Upper lobe of left lung (tissue), 4 donors: ENCODE measurements around the gene ABHD4.

Source experiments
- CTCF ChIP-seq, 6 experiments: fragments of 450-650 bp in 4 of 6; fragments of 200-600 bp in 2 of 6; sonication (generic) in 2 of 6; IDR thresholded peaks; one replicate each; pipeline ENCODE4 v1.5.1; 2016 to 2019; ENCODE audit warnings: antibody characterized with exemption in 6 of 6
- POLR2A ChIP-seq, 4 donors: fragments of 450-650 bp; IDR thresholded peaks; one replicate each; pipeline ENCODE4 v1.5.1; 2016 to 2017; ENCODE audit warnings: antibody characterized with exemption in 4 of 4, mild to moderate bottlenecking in 2 of 4
- POLR2AphosphoS5 ChIP-seq, 2 donors: sonication (generic); formaldehyde crosslinking; IDR thresholded peaks; one replicate each; pipeline ENCODE4 v1.5.1; 2017; ENCODE audit warnings: antibody characterized with exemption in 2 of 2

- TF ChIP-seq POLR2A (IDR thresholded peaks at IDR 0.05) (no peak), CTCF (IDR thresholded peaks at IDR 0.05) (no peak), POLR2AphosphoS5 (IDR thresholded peaks at IDR 0.05) (no peak)
Measured at GRCh38 chr14:22579236-22579635, 18.9 kb upstream of the ABHD4 start.
